HG02981 (cell line): ENCODE data around the gene C1QTNF4.
A peak's percentile ranks its signal among the peaks of the same experiment; 100 is the strongest.
"Not testable (repeated sequence)": the region's sequence is repeated elsewhere in the genome, so short reads cannot be mapped to it uniquely, and the experiment has no call there.

Experiments used
- ATAC-seq: cut with Tn5 transposase; IDR thresholded peaks from one replicate; pipeline ENCODE4 v1.9.1; 2021; ENCODE audit warnings: mild to moderate bottlenecking, moderate library complexity; ENCODE audit not compliant: unreplicated experiment

The C1QTNF4 gene

GRCh38 chr11:47569646-47570045, 24.6 kb downstream of the C1QTNF4 start:
- ATAC-seq, result no peak

- no peak for ATAC-seq
Observed at GRCh38 chr11:47566149-47566698, 28.0 kb downstream of the C1QTNF4 start.

GRCh38 chr11:47565340-47566148, 28.7 kb downstream of the C1QTNF4 start, which contains the start of gene PTPMT1:
TSS of gene PTPMT1 (plus strand) at chr11:47565599. CDS start at chr11:47565623, 24 bp downstream.
- peak; percentile 82 for ATAC-seq

- no peak for ATAC-seq
Observed at GRCh38 chr11:47564933-47565339, 29.3 kb downstream of the C1QTNF4 start.

GRCh38 chr11:47564366-47564765, 29.8 kb downstream of the C1QTNF4 start:
- ATAC-seq, result not testable (repeated sequence)

GRCh38 chr11:47562393-47562792, 31.8 kb downstream of the C1QTNF4 start:
- ATAC-seq, result not testable (repeated sequence)

GRCh38 chr11:47560426-47560825, 33.8 kb downstream of the C1QTNF4 start:
- no peak for ATAC-seq

- ATAC-seq, result no peak
Observed at GRCh38 chr11:47558695-47559094, 35.5 kb downstream of the C1QTNF4 start.

- not testable (repeated sequence) for ATAC-seq
Observed at GRCh38 chr11:47557004-47557403, 37.2 kb downstream of the C1QTNF4 start.

- peak; percentile 19 for ATAC-seq
Observed at GRCh38 chr11:47553406-47553743, 40.8 kb downstream of the C1QTNF4 start.

GRCh38 chr11:47552566-47553405, 41.4 kb downstream of the C1QTNF4 start, which contains the start of gene CELF1:
TSS of gene CELF1 (minus strand) at chr11:47553132. CDS start at chr11:47499523, 53,609 bp downstream.
- ATAC-seq, result peak; percentile 92

GRCh38 chr11:47552056-47552565, 42.1 kb downstream of the C1QTNF4 start:
- peak; percentile 4 for ATAC-seq

GRCh38 chr11:47551086-47551485, 43.1 kb downstream of the C1QTNF4 start:
- ATAC-seq, result no peak

GRCh38 chr11:47550288-47551047, 43.7 kb downstream of the C1QTNF4 start:
- ATAC-seq, result no peak

GRCh38 chr11:47546274-47546673, 47.9 kb downstream of the C1QTNF4 start:
- ATAC-seq, result not testable (repeated sequence)

GRCh38 chr11:47545298-47545697, 48.9 kb downstream of the C1QTNF4 start:
- no peak for ATAC-seq

- no peak for ATAC-seq
Observed at GRCh38 chr11:47541070-47541469, 53.1 kb downstream of the C1QTNF4 start.

- ATAC-seq, result no peak
Observed at GRCh38 chr11:47539681-47540039, 54.6 kb downstream of the C1QTNF4 start.
